GM18511 (cell line): Measurements from ENCODE around the gene LUZP1.

Experiments used
- ATAC-seq: cut with Tn5 transposase; IDR thresholded peaks from one replicate; pipeline ENCODE4 v1.9.1; 2021; ENCODE audit warnings: mild to moderate bottlenecking, moderate library complexity; ENCODE audit not compliant: unreplicated experiment

Gene LUZP1

DNA sequence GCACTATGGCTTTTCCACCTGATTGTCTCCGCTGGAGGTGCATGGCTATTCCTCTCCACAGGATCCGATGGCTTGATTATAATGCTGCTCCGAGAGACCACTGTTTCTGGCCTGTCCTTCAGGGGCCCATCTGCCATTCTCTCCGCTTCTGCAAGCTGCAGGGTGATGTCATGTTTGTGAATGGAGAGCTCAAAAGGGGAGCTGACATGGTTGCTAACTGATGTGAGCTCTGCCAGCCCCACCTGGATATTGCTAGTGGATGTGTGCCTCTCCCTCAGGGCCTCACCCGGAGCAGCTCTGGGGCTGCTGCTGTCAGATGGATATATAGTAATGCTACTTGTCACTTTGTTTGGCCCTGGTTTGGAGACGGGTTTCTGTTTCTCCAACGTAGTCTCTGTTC is 77.1 kb downstream of the LUZP1 start:
- no peak for ATAC-seq

GRCh38 chr1:23090056-23090455 is 78.6 kb downstream of the LUZP1 start:
- no peak for ATAC-seq

DNA sequence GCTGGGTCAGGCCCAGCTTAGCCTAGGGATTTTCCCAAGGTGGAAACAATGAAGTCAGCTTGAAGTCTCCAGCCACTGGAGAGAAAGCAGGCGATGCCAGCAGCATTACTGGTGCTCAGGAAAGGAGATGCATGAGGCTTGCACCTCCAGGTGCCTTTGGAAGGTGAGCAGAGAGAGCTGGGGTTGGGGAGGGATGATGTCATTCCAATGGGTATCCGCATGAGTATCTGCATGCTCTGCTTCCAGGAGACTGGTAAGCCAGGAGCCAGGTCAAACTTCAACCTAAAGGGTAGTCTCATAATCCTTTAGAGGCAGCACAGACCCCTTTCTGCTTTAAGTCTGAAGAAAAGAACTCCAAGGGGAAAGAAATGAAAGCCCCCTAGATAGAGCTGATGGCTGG is 80.6 kb downstream of the LUZP1 start:
- ATAC-seq = no peak

GRCh38 chr1:23085696-23086095 is 83.0 kb downstream of the LUZP1 start:
- no peak for ATAC-seq

DNA sequence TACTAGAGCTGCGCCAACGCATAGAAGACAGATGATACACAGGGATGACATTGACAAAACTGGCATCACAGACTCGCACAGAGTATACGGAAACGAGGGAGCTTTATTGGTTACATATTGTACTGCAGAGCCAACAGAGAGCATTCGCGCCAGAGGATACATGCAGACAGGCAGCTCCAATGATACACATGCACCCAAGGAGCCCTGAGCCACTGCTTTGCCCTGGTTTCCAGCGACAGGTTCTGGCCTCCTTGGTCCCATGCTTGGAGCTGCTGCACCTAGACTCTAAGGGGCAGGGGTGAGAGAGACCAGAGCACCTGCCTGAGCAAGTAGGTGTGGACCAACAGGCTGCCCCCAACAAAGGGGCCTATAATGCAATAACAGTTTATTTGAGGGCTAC is 83.8 kb downstream of the LUZP1 start:
- no peak for ATAC-seq

DNA sequence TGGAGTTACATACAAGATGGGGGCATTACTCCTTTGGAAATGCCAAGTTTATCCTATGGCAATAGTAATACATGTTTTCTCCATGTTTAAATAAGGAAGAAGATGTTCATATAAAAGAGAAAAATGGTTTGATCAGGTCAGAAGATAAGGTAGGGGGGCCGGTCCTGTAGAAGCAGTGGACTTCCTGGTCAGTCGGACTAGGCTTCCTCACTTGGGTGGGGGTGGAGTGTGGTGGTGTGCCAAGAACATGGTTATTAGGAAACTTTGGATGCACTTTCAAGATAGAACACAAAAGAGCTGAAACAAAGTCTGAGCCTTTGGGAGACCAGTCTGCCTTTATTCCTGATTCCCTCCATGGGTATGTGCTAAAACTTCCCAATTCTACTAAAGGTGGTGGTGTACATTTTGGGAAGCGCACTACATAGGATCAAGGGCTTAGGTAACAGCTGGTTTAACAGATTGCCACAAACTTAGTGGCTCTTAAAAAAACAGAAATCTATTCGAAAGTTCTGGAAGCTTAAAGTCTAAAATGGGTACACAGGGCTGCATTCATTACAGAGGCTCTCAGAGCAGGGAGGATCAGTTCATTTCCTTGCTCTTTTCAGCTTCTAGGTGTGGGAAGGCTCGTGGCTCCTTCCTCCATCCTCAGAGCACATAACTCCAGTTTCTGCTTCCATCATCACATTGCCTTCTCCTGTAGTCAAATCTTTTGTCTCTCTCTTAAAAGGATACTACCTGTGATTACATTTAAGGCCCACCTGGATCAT is 84.8 kb downstream of the LUZP1 start:
- ATAC-seq = no peak

DNA sequence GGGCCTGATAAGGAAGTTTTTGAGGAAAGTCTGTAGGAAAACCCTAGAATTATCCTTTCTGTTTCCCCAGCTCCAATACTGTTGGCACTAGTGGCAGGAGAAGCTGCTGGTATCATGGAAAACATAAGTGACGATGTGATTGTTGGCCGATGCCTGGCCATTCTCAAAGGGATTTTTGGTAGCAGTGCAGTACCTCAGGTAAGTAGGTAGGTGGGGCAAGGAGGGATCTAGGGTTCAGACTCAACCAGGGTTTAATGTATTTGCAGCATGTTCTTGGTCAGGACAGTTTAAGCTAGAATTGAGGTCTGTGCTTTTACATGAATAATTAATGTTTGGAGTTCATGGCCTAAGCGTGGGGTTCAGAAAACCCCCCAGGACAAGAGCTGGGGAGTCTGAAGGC is 87.3 kb downstream of the LUZP1 start:
- ATAC-seq = no peak

GRCh38 chr1:23080885-23081284 is 87.8 kb downstream of the LUZP1 start:
- no peak for ATAC-seq

DNA sequence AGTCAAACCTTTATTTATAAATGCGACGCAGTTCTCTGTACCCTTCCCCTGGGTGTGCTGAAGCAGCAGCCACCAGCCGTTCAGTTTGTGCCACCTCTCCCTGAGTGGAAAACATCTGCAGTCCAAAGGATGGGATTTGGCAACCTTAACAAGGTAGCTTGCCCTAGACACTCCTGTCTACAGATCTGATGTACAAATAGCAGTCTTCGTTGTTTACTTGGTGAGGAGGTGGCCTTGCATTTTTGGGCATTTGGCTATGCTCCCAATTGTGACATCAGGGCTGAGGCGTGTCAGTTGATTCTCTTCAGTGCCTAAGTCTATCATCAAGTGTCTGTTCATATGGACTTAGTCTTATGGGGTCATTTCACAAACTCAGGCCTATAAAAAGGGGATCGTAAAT is 89.6 kb downstream of the LUZP1 start:
- ATAC-seq = no peak

DNA sequence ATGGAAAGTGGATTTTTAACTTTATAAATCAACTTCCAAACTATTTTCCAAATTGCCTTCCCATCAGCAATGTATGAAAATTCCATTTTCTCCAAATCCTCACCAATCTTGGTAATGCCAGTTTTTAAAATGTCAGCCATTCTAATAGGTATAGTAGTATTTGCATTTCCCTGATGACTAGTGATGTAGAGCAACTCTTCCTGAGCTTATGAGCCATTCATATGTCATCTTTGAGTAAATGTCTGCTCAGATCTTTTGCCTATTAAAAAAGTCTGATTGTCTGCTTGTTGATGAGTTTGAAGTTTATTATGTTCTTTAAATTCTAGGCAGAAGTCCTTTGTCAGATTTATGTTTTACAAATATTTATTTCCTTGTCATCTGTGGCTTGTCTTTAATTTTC is 94.6 kb downstream of the LUZP1 start:
- ATAC-seq = no peak

GRCh38 chr1:23069675-23070074 is 99.0 kb downstream of the LUZP1 start:
- ATAC-seq = no peak

- ATAC-seq = no peak
These were observed 99.5 kb downstream of the LUZP1 start for GRCh38 chr1:23069149-23069548.

GRCh38 chr1:23066075-23066474 is 102.6 kb downstream of the LUZP1 start:
- ATAC-seq = no peak

- ATAC-seq = no peak
These were observed 103.3 kb downstream of the LUZP1 start for GRCh38 chr1:23065385-23065784.

- no peak for ATAC-seq
These were observed 106.4 kb downstream of the LUZP1 start for GRCh38 chr1:23062271-23062670.

DNA sequence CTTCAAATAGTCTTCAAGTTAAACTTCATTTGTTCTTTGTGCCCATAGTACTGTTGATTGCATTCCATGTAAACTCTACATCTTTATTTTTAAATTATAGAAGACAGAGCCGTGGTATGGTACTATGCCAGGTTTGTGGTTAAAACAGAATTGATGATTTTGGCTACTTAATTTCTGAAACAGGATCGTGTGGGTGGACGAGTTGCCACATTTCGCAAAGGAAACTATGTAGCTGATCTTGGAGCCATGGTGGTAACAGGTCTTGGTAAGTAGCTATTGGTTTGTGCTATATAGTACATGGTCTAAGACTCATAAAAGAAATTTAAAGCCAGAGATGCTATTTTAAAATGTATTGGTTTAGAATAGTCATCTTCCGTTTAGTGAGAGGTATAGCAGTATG is 111.4 kb downstream of the LUZP1 start:
- no peak for ATAC-seq

- no peak for ATAC-seq
These were observed 117.3 kb downstream of the LUZP1 start for GRCh38 chr1:23051290-23051909.

GRCh38 chr1:23050201-23050600 is 118.5 kb downstream of the LUZP1 start:
- no peak for ATAC-seq

DNA sequence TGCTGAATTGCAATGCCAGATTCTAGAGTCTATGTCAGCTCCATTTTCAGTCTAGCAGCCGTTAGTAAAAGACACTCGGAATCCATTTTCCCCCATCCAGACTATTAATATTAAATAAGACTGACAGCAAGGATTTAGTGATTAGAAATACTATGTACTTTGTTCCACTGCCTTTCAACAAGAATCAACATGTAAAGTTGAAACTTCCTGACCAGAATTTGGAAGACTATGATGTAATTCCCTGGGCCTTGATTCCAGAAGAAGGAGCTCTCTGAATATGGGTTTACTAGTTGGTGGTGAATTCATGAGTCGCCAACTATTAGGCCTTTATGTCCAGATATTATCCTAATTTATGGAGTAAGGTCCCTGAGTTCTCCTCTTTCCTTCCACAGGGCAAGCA is 124.6 kb downstream of the LUZP1 start:
- ATAC-seq = no peak

DNA sequence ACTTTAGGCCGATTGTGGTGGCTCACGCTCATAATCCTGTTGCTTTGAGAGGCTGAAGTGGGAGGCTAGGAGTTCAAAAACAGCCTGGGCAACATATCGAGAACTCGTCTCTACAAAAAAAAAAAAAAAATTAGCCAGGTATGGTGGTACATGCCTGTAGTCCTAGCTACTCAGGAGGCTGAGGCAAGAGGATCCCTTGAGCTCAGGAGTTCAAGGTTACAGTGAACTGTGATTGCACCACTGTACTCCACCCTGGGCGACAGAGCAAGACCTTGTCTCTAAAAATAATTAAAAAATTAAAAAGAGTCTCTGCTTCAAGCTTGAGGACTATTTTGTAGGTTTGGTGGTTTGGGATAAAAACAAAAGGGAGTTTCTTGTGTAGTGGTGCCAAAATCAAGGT is 128.1 kb downstream of the LUZP1 start:
- no peak for ATAC-seq

DNA sequence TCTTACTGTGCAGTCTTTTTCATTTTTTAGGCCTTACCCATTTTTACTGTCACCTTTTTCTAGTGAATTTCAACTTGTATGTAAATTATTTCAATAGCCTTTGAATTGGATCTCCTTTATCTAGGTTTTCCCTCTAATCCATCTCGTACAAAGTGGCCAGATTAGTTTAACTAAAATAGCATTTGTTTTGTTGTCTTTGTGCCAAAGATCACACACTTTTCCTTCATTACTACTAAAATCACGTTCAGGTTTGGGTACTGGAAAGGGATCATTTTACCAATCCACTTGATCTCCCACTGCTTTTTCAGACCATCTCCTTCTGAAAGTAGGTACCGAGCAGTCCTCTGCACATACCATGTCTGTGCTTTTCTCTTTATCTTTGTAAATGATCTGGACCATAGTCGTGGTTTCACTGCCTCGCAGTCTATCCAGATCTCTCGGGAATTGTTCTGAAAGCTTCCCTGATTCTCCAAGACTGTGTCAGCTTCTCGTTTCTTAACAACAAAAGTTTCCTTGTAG is 129.3 kb downstream of the LUZP1 start:
- no peak for ATAC-seq

GRCh38 chr1:23037081-23037740 is 131.4 kb downstream of the LUZP1 start:
- ATAC-seq = no peak
